Measurements from ENCODE around the gene POU5F1.
"Not testable (repeated sequence)": the region's sequence is repeated elsewhere in the genome, so short reads cannot be mapped to it uniquely, and the experiment has no call there.

POU5F1 gene

GRCh38 chr6:31190488-31190887, 20.0 kb upstream of the POU5F1 start:
- no peak for DNase-seq

- not testable (repeated sequence) for DNase-seq
Measured at GRCh38 chr6:31189223-31189622, 18.7 kb upstream of the POU5F1 start.

- DNase-seq = no peak
Measured at GRCh38 chr6:31187780-31188194, 17.3 kb upstream of the POU5F1 start.

- no peak for DNase-seq
Measured at GRCh38 chr6:31186052-31186734, 15.7 kb upstream of the POU5F1 start.

GRCh38 chr6:31185695-31186051, 15.2 kb upstream of the POU5F1 start:
- peak; percentile 51 for DNase-seq

DNA sequence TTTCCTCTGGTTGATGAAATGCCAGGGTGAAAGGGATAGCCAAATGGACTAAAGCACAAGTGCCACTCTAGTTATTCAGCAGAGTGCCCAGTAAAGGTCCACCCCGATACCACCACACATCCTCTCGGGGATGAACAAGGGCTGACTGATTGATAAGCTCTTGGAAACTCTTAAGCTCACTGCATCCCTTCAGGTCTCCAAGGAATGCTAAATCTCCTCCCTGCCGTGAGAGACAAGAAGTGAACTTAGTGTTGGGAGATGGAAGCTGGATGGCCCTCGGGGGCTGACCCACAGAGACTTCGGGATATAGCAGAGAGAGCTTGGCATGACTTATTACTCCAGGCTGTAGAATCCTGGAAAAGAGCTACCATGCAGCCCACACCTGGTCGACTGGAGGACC, 13.4 kb upstream of the POU5F1 start:
- not testable (repeated sequence) for DNase-seq

- not testable (repeated sequence) for DNase-seq
Measured at GRCh38 chr6:31183287-31183686, 12.8 kb upstream of the POU5F1 start.

- DNase-seq = peak; percentile 79
Measured at GRCh38 chr6:31180500-31180899, 10.0 kb upstream of the POU5F1 start.

- no peak for DNase-seq
Measured at GRCh38 chr6:31179896-31180295, 9.4 kb upstream of the POU5F1 start.

DNA sequence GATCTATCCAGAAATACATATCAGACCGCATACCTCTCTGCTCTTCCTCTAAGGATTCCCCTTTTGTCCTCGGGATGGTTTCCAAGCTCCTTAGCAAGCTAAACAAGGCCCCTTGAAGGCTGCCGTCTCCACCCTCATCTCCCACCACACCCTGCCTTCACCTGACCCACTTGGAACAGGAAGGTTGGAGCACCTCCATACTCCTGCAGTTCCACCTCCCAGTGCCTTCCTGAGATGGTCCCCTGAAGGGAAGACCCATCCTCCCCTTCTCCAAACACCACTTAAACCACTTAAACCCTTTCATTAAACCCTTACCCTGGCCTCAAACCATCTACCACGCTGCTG, 8.5 kb upstream of the POU5F1 start:
- no peak for DNase-seq

DNA sequence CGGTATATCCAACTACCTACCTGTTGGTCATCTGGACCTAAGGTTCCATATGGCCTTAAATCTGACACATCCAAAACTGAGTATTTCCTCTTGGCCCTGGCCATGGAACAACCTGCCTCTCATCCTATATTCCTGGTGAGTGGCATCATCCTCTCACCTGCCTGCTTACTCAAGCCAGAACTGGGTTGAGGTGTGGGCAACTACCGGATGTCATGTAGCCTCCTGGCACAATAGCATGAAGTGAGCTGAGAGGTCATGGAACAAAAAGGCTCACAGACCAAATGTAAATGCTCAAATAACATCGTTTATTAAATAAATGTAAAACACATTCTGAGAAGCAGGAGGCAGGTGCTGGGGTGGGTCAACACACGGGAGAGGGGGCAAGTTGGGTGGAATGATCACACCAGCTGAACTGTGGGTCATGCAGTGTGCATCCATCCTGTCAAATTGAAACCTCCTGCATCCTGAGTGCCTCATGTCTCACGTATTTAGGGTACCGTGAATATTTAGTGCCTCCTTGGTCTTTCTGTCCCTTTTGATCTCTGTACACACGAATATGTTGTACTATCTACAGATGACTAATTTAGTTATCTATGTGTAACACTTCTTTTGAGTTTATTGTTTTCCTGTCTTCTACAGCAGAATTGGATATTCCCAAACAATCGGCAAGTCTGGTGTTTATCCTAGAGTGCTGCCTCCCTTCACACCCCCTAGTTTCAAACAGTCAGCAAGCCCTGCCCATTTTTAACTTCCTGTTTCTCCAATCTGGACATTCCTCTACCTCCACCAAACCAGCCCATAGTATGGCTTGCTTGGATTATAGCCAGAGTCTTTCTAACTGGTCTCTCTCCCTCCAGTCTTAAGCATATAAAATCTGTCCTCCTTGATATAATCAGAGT, 7.9 kb upstream of the POU5F1 start:
- DNase-seq = peak; percentile 61

- no peak for DNase-seq
Measured at GRCh38 chr6:31175971-31176370, 5.5 kb upstream of the POU5F1 start.

- no peak for DNase-seq
Measured at GRCh38 chr6:31174378-31174777, 3.9 kb upstream of the POU5F1 start.

DNA sequence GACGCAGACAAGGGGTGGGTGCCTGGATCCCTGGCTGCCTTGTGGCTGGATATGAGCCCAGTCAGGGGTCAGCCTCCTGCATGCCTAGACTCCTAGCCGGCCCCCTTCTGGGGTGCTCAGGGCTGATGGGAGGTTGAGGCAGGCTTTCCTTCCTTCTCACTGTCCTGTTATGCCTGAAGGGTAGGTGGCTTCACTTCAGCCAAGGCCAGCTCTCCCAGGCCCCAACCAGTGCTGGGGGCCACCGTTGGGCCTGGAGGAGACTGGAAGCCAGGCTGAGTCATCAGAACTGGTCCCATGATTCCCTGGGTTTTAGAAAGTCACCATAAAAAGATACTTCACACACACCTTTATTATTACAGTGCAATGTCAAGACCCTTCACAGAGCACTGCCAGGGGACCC, 2.9 kb upstream of the POU5F1 start:
- DNase-seq = no peak

GRCh38 chr6:31172973-31173384, 2.5 kb upstream of the POU5F1 start:
- no peak for DNase-seq

DNA sequence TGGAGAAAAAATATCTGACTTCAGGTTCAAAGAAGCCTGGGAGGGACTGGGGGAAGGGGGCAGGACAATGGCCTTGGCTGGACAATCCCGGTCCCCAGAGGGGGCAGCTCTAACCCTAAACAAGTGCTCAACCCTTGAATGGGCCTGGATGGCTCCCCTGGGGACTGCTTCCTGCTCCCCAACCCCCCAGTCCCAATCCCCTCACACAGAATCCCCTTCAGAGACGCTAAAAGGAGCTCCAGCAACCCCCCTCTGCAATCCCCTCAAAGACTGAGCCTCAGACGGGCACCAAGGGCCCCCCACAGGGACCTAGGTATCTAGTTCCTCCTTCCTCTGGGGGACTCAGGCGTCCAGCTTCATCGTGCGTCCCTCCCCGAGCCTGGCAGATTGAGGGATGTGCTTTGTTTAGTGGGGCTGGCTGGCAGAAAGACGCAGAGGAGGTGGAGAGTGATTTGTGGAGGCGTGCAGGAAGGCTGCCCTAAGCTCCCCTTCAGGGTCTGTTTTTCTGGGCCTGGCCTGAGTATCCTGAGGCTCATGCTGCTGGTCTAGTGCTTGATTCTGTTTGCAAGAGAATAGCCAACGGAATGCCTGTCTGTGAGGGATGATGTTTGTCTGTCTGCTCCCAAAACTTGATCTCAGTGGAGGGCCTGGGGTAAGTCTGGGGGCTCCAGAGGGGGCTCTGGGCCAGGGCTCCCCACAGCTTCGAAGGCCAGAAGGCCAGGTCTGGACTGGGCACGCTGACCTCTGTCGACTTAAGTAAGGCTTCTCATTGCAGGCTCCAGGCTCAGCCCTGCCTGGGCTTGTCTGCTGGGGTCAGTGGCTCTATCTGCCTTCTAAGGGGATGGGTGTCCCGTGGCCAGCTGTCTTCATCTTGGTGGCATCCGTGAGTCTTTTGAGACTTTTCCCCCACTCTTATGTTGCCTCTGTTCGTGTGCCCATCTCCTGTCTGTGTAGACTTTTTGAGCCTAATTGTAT, 1.7 kb upstream of the POU5F1 start:
- no peak for DNase-seq

DNA sequence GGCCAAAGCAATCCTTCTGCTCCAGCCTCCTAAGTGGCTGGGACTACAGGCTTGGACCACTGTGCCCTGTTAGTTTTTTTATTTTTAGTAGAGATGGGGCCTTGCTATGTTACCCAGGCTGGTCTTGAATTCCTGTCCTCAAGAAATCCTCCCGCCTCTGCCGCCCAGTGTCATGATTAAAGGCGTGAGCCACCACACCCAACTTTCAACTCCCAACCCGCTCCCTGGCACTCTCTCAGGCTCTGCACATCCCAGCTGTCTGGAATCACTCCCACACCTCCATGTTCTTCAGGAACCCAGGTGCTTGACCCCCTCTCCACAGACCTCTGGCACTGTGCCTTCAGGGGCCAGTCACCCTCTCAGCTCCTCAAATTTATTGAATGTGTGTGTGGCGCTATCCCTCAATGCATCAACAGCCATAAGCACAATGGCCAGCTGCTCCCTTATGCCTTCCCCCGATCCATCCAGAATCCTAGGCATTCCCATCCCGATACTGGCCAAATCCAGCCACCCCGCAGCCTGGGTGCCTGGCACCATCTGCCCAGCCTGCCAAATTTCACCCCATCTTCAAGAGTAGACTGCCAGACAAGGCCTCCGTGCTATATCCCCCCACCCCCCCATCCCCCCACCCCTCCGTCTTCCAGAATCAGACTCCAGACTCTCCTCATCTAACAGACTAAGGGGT, 647 bp upstream of the POU5F1 start:
- no peak for DNase-seq

- not testable (repeated sequence) for DNase-seq
Measured at GRCh38 chr6:31169858-31170599, 453 bp downstream of the POU5F1 start.

- no peak for DNase-seq
Measured at GRCh38 chr6:31169123-31169857, 1.2 kb downstream of the POU5F1 start.

- no peak for DNase-seq
Measured at GRCh38 chr6:31168606-31169005, 1.9 kb downstream of the POU5F1 start.

GRCh38 chr6:31165986-31166385, 4.5 kb downstream of the POU5F1 start:
- no peak for DNase-seq
